Hypothalamus (tissue), 51 donors: ENCODE results near the gene ELMO1.
"Not testable (repeated sequence)": the region's sequence is repeated elsewhere in the genome, so short reads cannot be mapped to it uniquely, and the experiment has no call there.

Experiments
- DNase-seq, 51 donors: peaks; one replicate each; lab custom pipeline; 2025; lab: John Stamatoyannopoulos, UW

ELMO1 gene

DNA sequence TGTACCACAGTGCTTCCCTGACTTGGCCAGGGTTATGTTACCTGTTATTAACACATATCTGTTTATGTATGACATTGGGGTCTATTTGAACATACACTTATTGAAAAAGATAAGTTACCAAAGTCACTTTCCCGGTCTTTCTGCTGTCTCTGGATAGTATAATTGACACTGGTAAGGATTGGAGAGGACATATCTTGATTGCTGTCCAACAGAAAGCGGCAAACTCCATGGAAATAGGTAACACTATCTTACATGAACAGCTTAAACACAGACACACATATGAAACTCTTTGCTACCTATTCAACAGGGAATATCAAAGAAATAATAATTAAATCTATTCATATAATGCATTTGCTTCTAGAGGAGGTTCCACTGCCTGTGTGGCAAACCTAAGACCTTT is 441.9 kb downstream of the ELMO1 start:
- DNase-seq = no peak

- DNase-seq = no peak
These were observed 448.2 kb downstream of the ELMO1 start for GRCh38 chr7:37000511-37000910.

- no peak for DNase-seq
These were observed 448.8 kb downstream of the ELMO1 start for GRCh38 chr7:36999626-37000485.

- DNase-seq = no peak
These were observed 452.9 kb downstream of the ELMO1 start for GRCh38 chr7:36995776-36996175.

DNA sequence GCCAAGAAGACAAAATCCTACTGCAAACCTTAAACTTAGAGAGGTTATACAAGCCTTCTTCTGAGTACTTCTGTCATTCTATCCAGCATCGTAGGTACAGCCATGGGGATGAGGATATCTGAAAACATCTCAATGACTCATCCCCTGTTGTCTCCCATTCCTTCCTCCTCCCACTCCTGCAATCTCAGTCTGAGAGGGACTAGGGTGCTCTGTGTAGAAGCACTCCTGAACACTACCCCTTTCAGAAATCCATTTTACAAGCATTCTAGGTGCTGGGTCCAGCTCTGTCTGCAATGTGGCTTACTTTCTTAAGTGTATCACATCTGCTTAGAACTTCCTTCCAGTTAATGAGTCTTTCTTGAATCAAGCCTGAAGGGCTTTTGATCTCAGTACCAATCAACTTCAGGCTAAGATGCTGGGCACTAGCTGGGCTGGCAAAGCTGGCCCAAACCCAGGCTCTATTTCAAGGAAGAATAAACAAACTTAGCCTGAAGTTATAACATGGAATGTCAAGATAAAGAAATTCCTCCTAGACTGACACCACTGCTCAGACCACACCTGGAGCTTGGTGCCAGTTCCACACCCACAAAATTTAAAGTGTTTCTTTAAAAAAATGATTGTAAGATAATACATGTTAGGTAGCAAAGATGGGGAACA is 454.1 kb downstream of the ELMO1 start:
- no peak for DNase-seq

GRCh38 chr7:36986948-36987724 is 461.5 kb downstream of the ELMO1 start:
- peak in 38 of 51 donors; percentile 15 to 78 (median 44) for DNase-seq

DNA sequence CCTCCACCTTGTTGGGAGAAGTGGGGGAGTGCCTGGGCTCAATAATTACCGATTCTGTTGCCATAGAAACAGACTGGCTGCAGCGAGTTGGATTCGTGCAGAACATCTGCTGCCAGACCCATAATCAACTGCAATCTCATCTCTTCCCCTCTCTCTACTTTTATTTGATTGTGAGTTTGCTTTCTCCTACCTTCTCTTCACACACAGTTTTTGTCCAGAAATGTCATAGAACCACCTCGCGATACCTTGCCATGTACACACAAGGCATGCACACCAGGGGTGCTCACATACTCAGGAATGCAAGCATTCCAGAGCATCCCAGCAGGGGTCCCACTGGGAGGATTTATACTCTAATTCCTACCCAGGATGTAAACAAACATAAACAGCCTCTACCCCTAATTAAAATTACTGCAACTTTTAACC is 462.1 kb downstream of the ELMO1 start:
- DNase-seq = peak in 2 of 51 donors; percentile 6 to 70

- DNase-seq = peak in 18 of 51 donors; percentile 9 to 80 (median 34)
These were observed 462.7 kb downstream of the ELMO1 start for GRCh38 chr7:36985866-36986400.

DNA sequence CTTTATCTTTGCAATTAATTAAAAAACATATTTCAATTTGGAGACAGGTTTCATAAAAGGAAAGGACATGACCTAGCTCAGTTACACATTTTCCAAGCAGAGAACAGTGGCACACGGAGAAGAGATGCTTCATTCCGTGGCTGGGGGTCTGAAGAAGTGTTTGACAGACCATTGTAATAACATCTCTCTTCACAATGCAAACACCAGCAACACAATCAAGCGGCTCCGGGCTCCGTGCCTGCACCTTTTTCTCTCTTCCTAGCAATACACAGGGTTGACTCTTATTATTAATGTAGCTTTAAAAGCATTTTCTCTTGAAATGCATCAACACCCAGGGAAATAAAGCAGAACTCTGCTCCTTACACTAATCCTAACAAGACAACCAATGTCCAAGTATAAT is 463.3 kb downstream of the ELMO1 start:
- no peak for DNase-seq

GRCh38 chr7:36984710-36985312 is 463.9 kb downstream of the ELMO1 start:
- DNase-seq = peak in 1 of 51 donors; percentile 51

DNA sequence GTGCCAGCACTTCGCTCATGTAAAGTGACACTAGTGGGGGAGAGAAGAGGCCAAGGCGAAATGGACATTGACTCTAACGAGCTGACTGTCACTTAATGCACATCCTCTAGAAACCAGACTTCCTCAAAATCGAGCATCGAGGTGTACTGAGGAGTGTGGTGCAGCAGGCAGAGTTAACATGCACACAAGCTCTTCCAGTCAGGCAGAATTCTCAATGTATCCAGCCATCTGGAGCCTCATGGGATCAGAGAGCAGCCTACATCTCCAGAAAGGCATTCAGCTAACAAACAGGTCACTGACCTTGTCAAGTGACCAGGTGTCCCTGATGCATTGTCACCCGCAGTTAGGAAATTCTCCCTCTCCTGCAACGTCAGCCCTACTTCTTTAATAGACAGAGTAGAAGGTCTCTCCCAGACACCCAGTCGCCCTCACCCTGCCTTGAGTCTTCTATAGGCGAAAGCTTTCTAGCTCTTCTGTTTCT is 464.6 kb downstream of the ELMO1 start:
- DNase-seq = peak in 1 of 51 donors; percentile 62

DNA sequence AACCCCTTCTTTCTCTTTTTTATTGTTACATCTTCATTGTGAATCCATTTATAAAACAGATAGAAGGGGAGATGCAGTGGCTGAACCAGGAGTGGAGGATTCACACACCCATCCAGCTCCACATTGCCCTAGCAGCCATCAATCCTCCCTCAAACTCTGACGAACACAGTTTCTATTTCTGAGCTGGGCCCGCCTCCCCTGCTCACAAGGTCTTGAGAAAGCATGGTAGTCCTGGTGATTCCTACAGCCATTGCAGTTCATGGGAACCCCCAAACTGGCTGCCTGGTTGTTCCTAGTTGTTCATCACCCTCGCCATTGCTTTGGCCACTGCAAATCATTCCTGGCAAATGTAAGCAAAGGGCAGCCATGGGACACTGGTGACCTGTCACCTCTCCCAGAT is 465.9 kb downstream of the ELMO1 start:
- peak in 2 of 51 donors; percentile 27 to 36 for DNase-seq

DNA sequence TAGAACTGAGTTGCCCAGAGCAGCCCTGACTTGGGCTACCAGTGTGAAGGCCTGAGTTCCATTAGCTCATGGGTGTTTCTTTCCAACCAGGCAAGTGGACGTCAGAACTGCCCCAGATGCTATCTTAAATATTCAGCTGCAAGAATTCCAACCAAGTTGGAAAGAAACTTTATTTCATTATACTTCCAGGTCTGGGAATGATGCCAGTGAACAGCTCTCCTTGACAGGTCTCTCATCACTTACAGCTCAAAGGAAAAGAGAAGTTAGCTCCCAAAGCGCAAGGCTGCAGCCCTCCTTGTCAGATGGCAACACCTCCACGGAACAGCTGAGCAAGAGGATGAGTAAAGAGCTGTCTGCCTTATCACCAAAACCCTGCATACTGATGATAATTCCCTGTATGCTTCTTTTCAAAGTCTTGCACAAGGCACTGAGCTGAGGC is 468.8 kb downstream of the ELMO1 start:
- peak in 2 of 51 donors; percentile 37 to 51 for DNase-seq

GRCh38 chr7:36978461-36978860 is 470.2 kb downstream of the ELMO1 start:
- no peak for DNase-seq

DNA sequence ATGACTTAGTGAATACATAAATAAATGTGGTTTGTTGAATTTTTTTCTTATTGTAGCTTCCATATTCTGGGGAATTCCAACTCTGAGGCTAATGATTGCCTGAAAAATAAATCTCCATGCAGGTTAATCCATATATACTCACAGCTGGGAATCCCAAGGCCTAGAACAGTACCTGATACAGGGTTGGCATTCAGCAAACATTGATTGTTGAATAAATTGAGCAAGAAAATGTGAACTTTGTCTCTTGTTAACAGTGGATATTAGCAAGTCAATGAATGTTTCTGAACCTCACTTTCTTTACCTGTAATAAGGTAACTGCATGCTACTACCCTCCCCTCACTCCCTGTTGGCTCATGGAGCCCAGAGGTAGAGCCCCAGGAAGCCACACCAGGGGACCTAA is 470.8 kb downstream of the ELMO1 start:
- no peak for DNase-seq

DNA sequence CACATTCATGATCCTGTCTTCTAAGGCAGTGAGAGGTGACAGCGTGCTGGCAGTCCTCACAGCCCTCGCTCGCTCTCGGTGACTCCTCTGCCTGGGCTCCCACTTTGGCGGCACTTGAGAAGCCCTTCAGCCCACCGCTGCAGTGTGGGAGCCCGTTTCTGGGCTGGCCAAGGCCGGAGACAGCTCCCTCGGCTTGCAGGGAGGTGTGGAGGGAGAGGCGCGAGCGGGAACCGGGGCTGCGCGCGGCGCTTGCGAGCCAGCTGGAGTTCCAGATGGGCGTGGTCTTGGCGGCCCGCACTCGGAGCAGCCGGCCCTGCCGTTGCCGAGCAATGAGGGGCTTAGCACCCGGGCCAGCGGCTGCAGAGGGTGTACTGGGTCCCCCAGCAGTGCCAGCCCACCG is 475.1 kb downstream of the ELMO1 start:
- DNase-seq = not testable (repeated sequence)

DNA sequence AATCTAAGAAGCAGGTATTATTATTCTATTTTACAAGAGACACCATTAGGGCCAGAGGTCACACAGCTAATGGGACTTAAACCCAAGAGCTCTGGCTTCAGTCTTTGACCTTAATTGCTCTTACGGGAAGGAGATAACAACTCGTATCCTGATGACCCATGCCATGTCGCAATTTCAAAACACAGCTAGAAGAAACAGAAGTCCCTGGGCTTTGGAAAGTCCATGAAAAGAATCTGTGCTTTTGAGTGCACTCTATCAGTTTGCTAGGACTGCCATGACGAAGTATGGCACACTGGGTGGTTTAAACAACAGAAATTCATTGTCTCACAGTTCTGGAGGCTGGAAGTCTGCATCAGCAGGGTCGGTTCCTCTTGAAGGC is 476.5 kb downstream of the ELMO1 start:
- DNase-seq = no peak

DNA sequence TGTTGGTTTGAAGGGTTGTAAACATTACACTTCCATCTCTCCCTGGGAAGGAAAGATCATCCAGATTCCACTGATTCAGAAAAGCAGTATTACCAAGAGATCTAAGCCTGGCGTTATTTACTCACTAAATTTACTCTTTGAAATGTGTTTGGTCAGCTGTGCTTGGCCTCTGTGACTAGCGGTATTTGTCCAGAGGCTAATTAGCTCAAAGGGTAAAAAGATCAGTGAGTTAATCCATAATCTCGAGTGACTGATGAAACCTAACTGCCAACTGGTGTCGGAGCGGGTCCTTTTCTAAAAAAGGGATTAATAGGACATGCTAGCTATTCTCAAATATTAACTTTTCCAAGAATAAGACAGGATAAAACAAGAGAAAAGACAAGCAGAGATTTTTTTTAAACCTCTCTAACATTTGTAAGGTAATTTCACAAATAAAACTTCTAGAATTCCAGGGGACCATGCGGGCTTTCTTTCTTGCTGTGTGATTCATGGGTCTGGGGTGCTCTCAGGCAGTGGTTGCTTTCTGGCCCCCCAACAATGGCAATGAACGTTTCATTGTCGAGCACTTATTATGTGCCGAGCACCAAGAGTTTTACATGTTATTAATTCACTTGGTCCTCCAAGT is 477.0 kb downstream of the ELMO1 start:
- no peak for DNase-seq

DNA sequence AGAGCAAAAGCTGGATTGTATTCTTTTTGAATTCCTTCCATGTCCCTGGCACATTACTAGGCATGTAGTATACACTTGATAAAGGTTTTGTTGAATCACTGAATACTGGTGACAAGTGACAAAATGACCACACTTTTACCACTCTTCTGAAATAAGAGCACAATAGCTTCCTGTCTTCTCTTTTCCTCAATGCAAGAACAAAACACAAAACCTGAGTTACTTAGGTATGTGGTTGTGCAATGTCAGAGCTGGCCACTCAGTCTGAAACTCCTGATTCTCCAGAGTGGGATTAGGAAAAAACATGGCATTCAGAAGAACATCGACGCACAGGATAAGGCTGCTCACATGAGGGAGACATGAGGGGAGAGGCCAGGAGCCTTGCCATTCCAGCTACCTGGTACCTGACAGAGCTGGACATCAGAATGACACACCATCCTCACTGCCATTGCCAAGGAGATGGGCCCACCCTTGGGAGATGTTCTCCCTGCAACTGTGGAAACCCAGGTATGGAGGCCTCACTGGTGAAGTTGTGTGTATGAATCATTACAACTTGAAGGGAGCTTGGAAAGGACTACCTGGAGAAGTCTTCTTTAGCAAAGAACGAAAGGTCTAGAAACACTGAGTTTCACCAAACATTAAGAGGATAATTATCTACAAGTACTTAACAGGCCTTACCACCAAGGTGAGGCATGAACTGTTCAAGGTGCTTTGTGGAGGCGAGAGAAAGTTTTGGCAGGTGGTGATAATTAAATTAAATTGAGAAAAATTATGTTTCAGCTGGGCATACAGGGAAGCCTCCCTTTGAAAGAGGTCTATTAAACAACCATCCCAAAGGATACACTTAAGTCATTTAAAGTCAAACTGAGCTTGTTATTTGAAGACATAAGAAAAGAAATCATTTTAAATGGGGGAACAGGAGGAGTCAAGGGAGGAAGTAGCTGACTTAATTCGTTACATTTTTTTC is 477.8 kb downstream of the ELMO1 start:
- DNase-seq = no peak
